ENCODE data around the gene DDX19B.

DDX19B gene

DNA sequence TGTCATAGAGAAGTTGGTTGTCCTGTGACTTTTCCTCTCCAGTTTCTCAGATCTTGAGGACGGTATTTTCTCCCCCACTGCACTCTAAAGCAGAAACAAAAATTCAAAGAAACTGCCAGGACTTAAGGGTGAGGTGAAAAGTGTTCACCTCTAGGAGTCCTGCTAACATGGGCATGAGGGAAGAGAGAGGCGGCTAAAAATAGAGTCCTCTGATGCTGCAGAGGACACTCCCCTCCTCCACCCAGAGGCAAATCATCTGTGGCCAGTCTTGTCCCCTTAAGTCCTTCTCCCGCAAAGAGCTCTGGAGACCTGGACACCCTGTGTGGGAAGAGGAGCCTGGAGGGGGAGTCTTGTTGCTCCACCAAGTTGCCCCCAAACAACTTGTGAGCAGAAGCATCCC is 43.0 kb downstream of the DDX19B start:
- DNase-seq (ENCODE audit: low read depth, low spot score) = no peak
- H3K4me3 ChIP-seq (ENCODE audit: low read depth, low read length) = no peak overlapping the region
- TF ChIP-seq, protein P1, sequence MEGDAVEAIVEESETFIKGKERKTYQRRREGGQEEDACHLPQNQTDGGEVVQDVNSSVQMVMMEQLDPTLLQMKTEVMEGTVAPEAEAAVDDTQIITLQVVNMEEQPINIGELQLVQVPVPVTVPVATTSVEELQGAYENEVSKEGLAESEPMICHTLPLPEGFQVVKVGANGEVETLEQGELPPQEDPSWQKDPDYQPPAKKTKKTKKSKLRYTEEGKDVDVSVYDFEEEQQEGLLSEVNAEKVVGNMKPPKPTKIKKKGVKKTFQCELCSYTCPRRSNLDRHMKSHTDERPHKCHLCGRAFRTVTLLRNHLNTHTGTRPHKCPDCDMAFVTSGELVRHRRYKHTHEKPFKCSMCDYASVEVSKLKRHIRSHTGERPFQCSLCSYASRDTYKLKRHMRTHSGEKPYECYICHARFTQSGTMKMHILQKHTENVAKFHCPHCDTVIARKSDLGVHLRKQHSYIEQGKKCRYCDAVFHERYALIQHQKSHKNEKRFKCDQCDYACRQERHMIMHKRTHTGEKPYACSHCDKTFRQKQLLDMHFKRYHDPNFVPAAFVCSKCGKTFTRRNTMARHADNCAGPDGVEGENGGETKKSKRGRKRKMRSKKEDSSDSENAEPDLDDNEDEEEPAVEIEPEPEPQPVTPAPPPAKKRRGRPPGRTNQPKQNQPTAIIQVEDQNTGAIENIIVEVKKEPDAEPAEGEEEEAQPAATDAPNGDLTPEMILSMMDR (IDR thresholded peaks at IDR 0.05; ENCODE audit: insufficient read depth, low read length, missing control alignments) = no peak
- ChIA-PET POLR2A (no interaction called here), CTCF (no interaction called here)

DNA sequence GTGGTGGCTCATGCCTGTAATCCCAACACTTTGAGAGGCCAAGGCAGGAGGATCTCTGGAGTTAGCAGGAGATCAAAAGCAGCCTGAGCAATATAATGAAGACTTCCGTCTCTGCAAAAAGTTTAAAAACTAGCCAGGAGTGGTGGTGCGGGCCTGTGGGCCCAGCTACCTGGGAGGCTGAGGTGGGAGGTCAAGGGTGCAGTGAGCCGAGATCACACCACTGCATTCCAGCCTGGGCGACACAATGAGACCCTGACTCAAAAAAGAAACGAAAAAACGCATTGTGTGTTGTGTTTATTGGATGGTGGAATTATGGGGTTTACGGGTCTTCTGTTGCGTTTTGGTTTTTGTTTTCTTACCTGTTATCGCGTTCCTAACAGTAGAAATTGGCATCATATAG is 46.9 kb downstream of the DDX19B start:
- POLR2A ChIA-PET = interaction anchor here (1.5 to 1.7 kb wide), 2 partner anchors 34 to 177 kb away, joined by 5 to 6 read pairs; partner anchors contain the start of gene COG4
- no peak for DNase-seq (ENCODE audit: low read depth, low spot score)
- TF ChIP-seq, protein P1 (IDR thresholded peaks at IDR 0.05; ENCODE audit: insufficient read depth, low read length, missing control alignments) = no peak
- CTCF ChIA-PET = interaction anchor here (1.5 to 2.7 kb wide), 2 partner anchors 14 to 15 kb away, joined by 6 to 10 read pairs; no protein-coding TSS in a partner anchor
- peak overlapping the region; percentile 97 for H3K4me3 ChIP-seq (ENCODE audit: low read depth, low read length)

DNA sequence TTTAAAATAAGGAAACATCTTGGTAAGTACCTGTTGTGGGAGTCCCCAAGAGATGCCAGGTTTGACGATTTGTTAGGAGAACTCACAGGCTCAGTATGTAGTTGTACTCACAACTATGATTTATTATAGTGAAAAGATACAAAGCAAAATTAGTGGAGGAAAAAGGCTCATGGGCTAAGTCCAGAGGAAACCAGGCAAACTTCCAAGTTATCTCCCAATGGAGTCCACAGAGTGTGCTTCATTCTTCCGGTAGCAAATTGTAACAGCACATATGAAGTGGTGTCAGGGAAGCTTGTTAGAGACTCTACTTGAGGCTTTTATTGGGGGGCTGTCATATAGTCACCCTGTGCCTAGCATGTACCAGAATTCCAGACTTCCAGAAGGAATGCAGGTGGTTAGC is 50.0 kb downstream of the DDX19B start:
- no peak overlapping the region for H3K4me3 ChIP-seq (ENCODE audit: low read depth, low read length)
- POLR2A ChIA-PET = no interaction called here
- CTCF ChIA-PET = no interaction called here
- DNase-seq (ENCODE audit: low read depth, low spot score) = no peak
- TF ChIP-seq, protein P1 (IDR thresholded peaks at IDR 0.05; ENCODE audit: insufficient read depth, low read length, missing control alignments) = no peak

DNA sequence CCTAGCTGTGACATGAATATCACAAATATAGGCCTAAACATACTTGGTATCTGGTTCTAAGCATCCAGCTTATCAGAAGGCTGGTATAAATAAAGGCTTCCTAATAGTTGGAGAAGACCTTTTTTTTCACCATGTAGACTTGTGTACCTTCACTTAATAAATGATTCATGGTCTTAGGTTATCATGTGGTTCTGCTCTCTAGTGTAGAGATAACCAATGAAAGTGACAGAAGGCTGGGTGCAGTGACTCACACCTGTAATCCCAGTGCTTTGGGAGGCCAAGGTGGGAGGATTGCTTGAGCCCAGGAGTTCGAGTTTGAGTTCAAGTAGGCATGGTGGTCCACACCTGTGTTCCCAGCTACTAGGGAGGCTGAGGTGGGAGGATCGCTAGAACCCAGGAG is 50.8 kb downstream of the DDX19B start:
- ChIA-PET CTCF (no interaction called here), POLR2A (no interaction called here)
- no peak for DNase-seq (ENCODE audit: low read depth, low spot score)
- TF ChIP-seq, protein P1 (IDR thresholded peaks at IDR 0.05; ENCODE audit: insufficient read depth, low read length, missing control alignments) = no peak
- no peak overlapping the region for H3K4me3 ChIP-seq (ENCODE audit: low read depth, low read length)

DNA sequence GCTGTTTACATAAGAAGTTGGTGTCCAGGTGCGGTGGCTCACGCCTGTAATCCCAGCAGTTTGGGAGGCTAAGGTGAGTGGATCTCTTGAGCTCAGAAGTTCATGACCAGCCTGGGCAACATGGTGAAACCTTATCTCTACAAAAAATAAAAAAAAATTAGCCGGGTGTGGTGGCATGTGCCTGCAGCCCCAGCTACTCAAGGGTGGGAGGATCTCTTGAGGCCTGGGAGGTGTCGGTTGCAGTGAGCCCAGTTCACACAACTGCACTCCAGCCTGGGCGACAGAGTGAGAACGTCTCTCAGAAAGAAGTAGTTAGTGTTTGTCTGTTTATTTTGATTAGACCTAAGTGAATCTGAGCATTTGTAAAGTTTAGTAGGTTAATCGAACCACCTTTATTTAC is 60.6 kb downstream of the DDX19B start:
- no peak overlapping the region for H3K4me3 ChIP-seq (ENCODE audit: low read depth, low read length)
- TF ChIP-seq, protein P1 (IDR thresholded peaks at IDR 0.05; ENCODE audit: insufficient read depth, low read length, missing control alignments) = no peak
- no peak for DNase-seq (ENCODE audit: low read depth, low spot score)
- POLR2A ChIA-PET = no interaction called here
- CTCF ChIA-PET = interaction anchor here (1.2 to 5.5 kb wide), 4 partner anchors 9 to 170 kb away, joined by 3 to 29 read pairs (median 6); partner anchors contain the start of gene DDX19A

DNA sequence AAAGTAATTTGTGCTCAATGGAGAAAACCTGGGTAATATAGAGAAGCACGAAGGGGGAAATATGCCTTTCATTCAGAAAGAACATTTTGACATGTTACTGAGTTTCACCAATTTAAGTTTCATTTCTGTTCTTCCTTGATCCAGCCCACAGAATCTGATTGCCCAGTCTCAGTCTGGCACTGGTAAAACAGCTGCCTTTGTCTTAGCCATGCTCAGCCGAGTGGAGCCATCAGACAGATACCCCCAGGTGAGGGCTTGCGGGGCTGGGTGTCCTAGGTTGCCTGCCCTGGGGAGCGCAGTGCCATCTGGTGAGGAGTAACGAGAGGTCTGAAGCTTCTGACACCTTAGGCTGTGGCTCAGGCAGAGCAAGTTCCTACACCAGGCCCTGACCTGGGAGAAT is 65.4 kb downstream of the DDX19B start:
- TF ChIP-seq, protein P1 (IDR thresholded peaks at IDR 0.05; ENCODE audit: insufficient read depth, low read length, missing control alignments) = no peak
- CTCF ChIA-PET = interaction anchor here (1.4 to 1.7 kb wide), 2 partner anchors 9 to 291 kb away, joined by 4 read pairs; no protein-coding TSS in a partner anchor
- DNase-seq (ENCODE audit: low read depth, low spot score) = no peak
- H3K4me3 ChIP-seq (ENCODE audit: low read depth, low read length) = no peak overlapping the region
- POLR2A ChIA-PET = no interaction called here

Measured in AG04449 (cell line).